GM21447 (cell line): Measurements from ENCODE around the gene ARAP2.
"Not testable (repeated sequence)": the region's sequence is repeated elsewhere in the genome, so short reads cannot be mapped to it uniquely, and the experiment has no call there.

ENCODE experiments used
- ATAC-seq: cut with Tn5 transposase; IDR thresholded peaks from one replicate; pipeline ENCODE4 v1.9.1; 2021; ENCODE audit not compliant: unreplicated experiment

Gene ARAP2

DNA sequence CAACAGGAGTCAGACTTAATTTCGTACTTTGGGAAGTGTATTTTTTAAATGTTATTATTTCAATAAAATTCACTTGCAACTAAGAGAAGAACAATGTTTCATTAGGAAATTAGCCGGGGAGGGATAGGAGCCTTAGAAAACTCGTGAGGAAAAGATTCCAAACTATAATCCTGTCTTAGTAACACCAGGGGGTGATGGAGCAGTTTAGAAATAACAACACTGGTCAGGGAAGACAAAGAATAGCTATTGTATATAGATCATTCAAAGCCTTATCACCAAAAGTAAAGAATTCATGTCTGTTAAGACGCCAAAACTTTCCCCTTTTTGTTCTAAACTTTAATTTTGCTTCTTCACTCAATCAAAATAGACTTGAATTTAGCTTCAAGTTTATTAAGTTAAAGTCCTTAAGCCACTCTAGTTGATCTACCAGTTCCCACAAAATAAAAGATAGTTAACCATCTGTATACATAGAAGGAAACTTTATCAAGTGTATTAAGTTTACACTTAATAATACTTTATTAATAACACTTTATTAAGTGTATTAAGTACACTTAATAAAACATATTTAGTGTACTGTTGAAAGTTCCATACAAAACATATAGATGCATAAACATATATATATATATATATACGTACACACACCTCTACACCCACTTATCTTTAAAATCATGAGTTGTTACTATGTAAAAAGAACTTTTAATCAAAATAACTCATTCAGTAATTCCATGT, 60.5 kb downstream of the ARAP2 start:
- ATAC-seq = no peak

DNA sequence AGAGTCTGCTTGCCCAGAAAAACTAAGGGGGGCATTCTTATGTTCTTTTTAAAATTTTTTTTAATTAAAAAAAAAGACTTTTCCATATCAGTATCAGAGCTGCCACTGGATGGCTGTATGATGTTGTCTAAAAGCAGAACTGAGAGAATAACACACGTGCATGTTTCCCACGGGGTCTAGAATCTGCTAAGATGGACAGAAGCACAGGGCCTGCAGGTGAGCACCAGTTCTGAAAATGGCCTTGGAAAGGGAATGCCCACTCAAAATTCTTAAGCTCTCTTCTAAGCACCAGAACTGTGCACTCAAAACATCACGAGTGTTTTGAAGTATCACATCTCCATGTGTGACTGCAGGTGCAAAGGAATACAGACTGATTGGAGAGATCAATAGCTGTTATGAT, 61.1 kb downstream of the ARAP2 start:
- ATAC-seq = no peak

DNA sequence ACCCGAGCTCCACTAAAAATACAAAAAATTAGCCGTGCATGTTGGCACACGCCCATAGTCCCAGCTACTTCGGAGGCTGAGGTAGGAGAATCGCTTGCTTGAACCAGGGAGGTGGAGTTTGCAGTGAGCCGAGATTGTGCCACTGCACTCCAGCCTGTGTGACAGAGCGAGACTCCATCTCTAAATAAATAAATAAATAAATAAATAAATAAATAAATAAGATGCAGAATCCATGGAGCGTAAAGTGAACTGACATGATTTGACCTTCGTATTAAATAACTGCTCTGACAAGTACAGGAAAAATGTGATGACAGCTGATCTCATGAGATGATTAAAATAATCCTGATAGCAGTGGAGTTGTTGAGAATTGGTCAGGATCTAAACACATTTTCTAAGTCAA, 62.0 kb downstream of the ARAP2 start:
- ATAC-seq = not testable (repeated sequence)

DNA sequence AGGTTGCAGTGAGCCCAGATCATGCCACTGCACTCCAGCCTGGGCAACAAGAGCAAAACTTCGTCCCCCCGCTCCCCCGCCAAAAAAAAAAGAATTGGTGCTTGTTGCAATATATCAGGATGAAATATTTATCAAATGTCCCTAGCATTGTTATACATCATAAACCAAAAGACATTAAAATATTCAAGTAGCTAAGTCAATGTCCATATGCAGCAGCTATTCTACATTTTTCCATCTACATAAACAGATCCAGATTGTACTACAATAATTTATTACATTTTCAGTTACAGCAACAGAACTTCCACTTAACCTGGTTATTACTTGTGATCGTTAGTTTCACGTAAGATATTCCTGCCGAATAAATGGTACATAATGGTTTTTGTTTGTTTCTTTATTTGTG, 64.1 kb downstream of the ARAP2 start:
- ATAC-seq = no peak

DNA sequence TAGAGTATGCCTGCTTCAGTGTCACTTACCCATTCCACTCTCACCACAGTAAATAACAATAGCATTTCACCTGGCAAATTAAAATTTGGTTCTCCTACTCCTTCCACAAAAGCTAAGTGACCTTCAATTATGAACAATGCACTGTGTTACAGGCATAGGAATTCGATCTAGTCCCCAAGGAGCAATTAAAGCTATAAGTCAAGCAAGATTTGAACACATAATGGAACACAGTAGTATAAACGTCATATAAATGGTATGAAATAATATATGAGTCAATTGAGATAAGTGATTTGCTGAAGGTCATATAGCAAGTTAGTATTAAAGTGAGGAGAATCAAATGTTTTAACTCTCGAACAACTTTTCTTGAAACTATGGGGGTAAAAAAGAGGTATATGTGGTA, 65.8 kb downstream of the ARAP2 start:
- no peak for ATAC-seq

DNA sequence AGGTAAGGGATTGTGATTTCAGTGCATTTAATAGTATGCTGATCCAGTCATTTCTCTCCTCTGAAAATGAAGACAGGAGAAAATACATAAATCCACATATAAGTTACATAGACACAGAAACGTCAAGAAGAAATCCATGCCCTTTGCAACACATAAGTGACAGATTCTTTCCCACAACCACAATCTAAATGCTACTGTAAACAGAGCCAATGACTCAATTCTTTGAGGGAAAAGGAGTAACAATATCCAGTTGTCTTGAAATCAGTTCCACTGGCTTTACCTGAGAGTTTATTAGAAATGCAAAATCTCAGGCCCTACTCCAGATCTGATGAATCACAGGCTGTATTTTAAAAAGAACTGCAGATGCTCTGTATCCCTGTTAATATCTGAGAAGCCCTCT, 66.4 kb downstream of the ARAP2 start:
- ATAC-seq = no peak

DNA sequence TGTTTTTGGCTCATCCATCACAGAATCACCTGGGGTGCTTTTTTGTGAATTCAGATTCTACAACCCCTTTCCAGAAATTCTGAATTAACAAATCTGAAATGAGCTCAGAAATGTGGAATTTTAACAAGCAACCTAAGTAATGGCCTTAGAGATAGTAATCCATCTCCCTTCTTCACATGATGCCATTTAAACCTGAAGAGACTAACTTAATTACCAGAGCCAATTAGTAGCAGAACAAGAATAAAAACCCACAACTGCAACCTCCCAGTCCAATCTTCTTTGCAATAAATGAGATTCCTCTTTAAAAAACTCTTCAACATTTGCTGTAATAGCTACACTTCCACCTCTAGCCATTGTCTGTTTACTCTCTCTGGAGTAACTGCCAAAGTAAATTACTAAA, 69.7 kb downstream of the ARAP2 start:
- ATAC-seq = no peak

DNA sequence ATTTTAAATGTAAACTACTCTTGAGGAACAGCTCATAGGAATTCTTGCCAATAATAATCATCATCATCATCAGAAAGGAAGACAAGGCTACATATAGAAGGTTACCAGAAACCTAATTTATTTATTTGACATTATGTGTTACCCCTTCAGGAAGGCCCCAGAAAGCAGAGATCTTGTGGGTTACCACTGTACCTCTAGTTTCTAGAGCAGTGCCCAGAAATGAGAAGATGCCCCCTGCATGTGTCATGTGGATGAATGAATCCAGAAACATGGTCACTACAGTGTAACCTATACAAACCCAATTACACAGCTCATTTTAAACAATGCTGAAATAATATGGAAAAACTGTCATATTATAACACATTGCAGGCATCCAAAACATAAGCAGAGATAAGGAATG, 70.4 kb downstream of the ARAP2 start:
- no peak for ATAC-seq

DNA sequence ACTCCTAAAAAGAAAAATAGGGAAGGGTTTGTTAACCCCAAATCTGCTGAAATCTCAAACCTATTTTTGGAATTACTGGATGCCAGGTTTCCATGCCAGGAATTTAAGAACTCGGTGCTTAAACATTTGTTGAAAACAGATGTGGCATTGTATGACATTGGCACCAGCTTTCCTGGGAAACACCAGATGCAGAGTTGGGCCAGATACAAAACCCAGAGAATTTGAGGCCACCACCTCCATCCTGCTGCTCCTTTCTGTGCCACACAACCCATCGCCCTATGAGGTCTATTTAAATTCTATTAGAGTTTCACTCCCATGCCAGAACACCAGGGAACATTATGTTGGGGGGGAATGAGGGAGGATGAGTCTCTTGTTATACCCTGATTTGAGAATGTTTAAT, 71.7 kb downstream of the ARAP2 start:
- ATAC-seq = no peak

DNA sequence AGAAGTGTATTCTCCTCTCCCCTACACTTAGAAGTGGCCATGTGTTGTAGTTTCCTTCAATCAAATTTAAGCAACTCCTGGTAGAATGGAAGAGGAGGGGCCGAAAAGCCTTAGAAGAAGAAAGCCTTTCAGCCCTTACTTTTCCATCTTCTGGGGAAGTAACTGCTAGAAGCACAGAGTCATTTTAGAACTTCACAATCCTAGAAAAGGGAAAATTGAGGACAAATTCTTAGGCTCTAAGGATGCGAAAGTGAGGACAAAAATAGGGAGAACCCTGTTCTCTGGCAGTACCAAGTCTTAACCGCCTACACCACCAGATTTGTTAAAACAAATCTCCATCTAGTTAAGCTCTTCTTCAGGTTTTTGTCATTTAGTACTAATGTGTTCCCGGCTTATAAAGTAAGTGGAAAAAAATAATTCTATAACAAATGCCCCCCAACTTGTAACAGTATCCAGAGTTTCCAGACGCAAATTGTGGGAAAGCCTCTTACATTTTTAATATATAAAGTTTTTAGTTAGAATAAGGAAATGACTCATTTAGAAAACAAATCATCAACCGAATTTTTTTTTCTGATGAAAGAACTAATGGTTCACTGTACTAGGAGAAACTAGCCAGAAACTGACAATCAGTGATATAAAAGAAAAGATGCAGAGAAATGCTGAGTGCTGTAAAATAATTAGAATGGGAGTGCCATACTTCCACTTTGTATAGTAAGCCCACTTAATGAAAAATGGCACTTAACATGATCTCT, 76.0 kb downstream of the ARAP2 start:
- no peak for ATAC-seq

DNA sequence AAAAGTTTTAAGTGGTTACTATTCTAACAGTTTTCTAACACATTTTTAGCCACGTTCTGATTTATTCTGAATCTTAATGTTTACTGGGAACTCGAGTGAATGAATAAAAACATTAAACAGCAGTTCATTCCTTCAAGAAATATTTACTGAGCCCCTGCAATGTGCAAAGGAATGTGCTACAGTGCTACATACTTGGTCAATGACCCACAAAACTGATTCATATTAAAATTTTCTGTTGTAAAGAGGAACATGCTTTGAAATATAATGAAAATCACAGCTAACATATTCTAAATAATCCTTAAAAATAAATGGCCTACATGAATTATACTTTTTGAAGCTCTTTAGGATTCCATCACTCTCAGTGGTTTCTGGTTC, 78.7 kb downstream of the ARAP2 start:
- no peak for ATAC-seq

DNA sequence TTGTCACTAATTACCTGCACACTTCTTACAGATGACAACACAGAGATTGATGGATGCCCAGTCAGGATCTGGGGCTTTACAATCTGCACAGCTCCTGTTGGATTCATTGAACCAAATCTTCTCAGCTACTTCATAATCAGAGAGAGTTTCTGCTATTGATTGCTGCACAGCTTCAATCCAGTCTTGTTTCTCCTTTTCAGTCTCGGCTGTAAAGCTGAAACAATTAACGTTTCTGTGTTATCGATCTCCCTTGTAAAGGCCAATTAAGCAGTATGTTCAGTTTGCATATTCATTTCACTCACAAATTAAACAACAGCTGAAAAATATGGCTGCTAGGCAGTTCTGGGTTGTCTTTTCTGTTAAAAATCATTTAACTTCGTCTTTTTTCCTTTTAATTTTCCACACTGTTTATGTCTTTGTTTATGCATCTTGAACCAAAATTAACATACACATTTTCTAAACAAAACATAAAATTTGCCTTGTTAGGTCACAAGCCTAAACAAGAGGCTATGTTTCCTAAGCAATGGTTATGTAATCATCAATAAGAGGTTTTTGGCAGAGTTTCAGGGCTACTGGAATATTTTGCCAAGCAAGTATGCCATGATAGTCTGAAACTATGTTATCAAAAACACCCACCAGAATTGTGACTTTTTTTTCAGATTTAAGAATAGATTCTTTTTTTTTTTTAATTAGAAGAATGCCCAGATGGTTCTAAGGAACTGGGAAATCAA, 79.2 kb downstream of the ARAP2 start:
- ATAC-seq = no peak

DNA sequence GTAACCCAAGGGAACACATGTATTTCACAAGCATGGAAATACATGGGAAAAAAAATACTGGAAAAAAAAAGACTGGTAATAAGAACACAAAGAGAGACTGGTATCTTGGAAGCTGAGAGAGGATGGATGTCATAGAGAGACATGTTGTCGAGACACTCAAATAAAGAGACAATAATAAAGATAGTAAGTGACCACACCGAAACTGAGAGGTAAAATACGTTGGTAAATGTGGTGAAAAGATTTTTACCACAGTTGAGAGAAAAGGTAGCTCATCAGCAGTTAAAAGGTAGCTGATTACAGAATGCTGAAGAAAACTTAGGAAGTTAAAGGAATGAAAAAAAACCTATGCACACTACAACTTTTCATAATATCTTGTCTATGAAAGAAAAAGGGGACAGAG, 81.1 kb downstream of the ARAP2 start:
- ATAC-seq = no peak

DNA sequence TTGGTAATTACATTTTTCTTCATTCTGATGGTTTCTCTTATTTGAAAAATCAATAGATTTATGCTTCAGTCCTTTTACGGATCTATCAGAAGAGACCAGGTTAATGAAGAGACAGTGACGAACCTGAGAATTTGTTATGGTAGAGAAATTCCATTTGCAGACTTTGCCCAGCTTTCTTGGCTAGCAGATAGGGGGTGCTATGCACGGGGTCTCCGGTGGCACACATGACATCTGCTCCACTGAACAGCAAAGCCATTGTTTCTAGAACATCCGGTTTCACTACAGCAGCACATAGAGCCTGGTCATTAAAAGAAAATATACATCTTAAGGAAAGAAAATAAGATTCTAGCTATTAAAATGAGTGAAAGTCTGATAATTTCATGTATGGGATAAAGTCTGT, 85.1 kb downstream of the ARAP2 start:
- ATAC-seq = no peak

DNA sequence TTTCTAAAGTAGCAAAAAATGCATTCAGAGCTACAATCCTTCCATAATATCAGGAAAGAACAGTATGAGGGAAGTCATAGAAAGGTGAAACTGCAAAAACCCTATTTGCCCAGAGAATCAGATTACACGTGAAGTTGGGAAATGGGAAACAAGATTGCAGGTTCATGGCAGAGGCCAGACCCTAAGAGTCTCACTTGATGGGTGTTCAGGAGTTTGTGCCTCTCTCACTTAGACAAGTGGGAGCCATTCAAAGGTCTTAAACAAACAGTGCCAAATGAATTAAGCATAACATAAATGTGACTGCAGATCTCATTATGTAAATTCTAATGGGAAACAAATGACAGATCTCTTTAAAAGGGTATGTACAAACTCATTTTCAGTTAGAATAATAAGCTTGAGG, 91.6 kb downstream of the ARAP2 start:
- ATAC-seq = no peak

DNA sequence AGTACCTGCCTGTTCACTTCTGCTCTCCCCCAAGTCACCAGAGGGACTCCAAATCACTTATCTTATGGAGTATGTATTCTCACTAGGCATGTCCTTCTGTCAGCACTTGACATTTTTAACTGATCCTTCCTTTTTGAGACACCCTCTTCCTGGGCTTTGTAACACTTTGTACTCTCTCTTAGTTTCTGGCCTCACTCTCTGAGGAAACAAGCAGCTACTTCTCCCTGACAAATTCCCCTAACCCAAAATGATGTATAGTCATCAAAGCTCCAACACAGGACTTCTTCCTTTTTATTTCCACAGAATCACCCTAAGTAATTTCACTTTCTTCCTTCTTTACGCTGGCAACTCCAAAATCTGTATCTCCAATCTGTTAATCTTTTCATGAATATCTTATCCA, 101.8 kb downstream of the ARAP2 start:
- ATAC-seq = no peak

DNA sequence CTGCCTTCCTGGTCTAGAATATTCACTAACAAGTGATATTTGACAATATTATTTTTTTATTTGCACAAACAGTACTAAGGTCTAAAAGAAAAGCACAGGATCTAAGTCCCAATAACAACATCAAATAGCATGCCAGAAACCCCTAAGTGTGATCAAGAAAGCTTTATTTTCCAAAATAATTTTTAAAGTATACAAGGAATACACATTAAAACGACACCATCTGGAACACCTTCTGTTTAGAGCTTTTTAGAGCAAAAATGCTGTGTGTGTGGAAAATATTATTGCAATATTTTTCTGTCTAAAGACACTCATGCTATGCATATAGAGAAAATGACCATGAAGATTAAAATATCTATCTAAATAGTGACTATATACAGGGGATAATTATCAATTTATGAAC, 103.1 kb downstream of the ARAP2 start:
- ATAC-seq = no peak

DNA sequence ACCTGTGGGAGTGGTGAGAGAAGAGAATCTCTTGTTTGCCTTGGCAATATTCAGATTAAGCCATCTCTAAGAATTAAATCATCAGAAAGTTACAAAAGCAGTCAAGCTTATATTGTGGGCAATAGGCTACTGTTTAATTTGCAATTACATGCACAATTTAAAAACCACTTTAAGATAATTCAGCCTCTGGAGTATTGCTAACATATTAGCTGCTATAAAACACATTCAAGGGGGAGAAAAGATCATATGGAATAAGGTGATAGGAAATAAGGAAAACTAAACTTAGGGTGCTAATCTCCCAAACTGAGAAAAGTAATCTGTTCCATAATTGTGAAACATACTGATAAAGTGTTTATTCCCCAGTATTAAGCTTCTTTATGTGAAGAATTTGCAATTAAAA, 103.9 kb downstream of the ARAP2 start:
- no peak for ATAC-seq

DNA sequence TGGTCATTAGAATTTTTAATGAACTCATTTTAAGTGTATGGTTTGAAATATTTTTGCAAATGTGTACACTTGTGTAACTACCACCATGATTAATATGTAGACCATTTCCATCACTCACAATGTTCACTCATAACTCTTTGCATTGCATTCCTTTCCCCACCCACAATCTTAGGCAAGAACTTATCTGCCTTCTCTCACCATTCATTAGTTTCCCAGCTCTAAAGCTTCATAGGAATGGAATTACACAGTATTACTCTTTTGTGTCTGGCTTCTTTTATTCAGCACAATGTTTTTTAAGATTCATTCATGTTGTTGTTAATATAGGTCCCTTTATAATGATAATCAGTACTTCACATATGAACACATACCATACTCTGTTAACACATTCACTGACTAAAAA, 106.1 kb downstream of the ARAP2 start:
- ATAC-seq = no peak

DNA sequence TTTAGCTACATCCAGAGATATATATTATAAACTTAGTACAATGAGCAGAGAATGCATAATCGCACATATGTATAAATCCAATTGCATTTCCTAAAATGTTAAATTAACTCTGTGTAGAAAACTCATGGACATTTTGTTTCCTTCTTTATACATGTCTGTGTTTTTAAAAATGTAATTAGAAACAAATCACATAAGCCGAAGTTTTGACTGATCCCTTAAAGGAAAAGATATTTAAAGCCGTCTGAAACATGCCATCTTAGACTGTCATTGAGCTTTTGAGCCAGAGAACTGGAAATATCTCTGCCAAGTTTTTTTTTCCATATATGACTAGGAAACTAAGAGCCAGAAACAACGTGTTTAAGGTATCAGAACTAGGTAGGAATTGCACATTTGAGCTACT, 107.0 kb downstream of the ARAP2 start:
- no peak for ATAC-seq

DNA sequence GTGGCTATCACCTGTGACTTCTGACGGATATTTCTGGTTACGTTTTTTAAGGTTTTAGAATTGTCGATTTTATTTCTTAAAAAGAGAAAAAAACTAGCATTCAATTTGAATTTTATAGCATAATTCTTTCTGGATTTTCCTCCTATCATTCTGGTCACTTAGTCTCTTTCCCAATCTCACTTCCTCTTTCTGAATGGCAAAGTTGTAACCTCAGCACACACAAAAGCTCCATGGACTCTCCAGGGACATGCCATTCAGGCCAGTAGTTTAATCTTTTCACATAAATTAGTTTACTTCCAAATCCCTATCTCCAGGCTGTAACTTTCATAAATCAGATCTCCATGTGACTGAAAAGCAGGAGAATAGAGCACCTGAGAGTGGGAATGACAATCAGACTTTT, 110.7 kb downstream of the ARAP2 start:
- no peak for ATAC-seq

DNA sequence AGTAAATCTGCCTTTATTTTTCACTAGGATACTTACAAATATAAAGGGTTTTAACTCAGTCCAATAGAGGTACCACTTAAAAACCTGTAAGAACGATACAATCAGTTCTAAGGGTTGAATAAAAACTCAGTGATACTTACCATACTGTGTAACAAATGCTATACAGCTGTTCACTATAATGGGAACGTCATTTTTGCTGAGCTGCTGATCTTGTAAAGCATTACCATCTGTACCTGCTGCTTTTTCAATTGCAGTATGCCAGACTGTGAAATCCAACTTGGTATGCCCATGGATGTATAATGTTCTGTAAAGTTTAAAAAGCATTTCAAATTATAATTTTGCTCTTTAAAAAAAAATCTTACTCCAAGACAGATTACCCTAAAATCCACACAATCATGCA, 111.2 kb downstream of the ARAP2 start:
- no peak for ATAC-seq
